Smooth muscle cell (in vitro differentiated cells): Measurements from ENCODE around the gene STIM2. TPM values are rescaled to one million over a fixed set of nuclear protein-coding genes. Genes with fewer than 3 reads are reported as not detected.

Experiments used
- DNase-seq: peaks from one replicate; lab custom pipeline; 2025; ENCODE audit not compliant: unreplicated experiment; lab: John Stamatoyannopoulos, UW
- H2AFZ ChIP-seq: fragments of 200-600 bp; sonication (generic); 2 replicates; pipeline ENCODE4 v1.6.0; 2016; ENCODE audit warnings: antibody characterized with exemption, low read depth, mild to moderate bottlenecking
- H3F3A ChIP-seq: fragments of 200-600 bp; sonication (generic); 2 replicates; pipeline ENCODE4 v1.6.0; 2017; ENCODE audit warnings: antibody characterized with exemption, low read depth
- H3K27ac ChIP-seq: fragments of 200-600 bp; sonication (generic); 2 replicates; pipeline ENCODE4 v1.5.1; 2016; ENCODE audit warnings: low read depth, mild to moderate bottlenecking
- H3K27me3 ChIP-seq: fragments of 200-600 bp; sonication (generic); 2 replicates; pipeline ENCODE4 v1.6.1; 2016; ENCODE audit warnings: low read depth, mild to moderate bottlenecking
- H3K36me3 ChIP-seq: fragments of 200-600 bp; sonication (generic); 2 replicates; pipeline ENCODE4 v1.5.1; 2016; ENCODE audit warnings: low read depth
- H3K4me1 ChIP-seq: fragments of 200-600 bp; sonication (generic); 2 replicates; pipeline ENCODE4 v1.5.1; 2016; ENCODE audit warnings: low read depth
- H3K4me2 ChIP-seq: fragments of 200-600 bp; sonication (generic); 2 replicates; pipeline ENCODE4 v1.6.0; 2016; ENCODE audit warnings: mild to moderate bottlenecking
- H3K4me3 ChIP-seq: fragments of 200-600 bp; sonication (generic); 2 replicates; pipeline ENCODE4 v1.5.1; 2016; ENCODE audit warnings: mild to moderate bottlenecking
- H3K79me2 ChIP-seq: fragments of 200-600 bp; sonication (generic); 2 replicates; pipeline ENCODE4 v1.6.0; 2016; ENCODE audit warnings: low read depth, mild to moderate bottlenecking
- H3K9ac ChIP-seq: fragments of 200-600 bp; sonication (generic); 2 replicates; pipeline ENCODE4 v1.6.0; 2016; ENCODE audit warnings: low read depth
- H3K9me3 ChIP-seq: fragments of 200-600 bp; sonication (generic); replicated peaks from 2 replicates; pipeline ENCODE4 v1.5.1; 2016; ENCODE audit warnings: low read depth
- H4K20me1 ChIP-seq: fragments of 200-600 bp; sonication (generic); 2 replicates; pipeline ENCODE4 v1.6.0; 2016; ENCODE audit warnings: low read depth
- CTCF ChIP-seq: fragments of 200-600 bp; sonication (generic); IDR thresholded peaks from 2 replicates; pipeline ENCODE4 v1.5.1; 2017; ENCODE audit warnings: borderline replicate concordance, mild to moderate bottlenecking, antibody characterized with exemption; ENCODE audit not compliant: insufficient read depth, poor library complexity, severe bottlenecking
- WGBS: methylation state at CpG from one replicate; pipeline ENCODE4 v1.1.7; 2016; ENCODE audit warnings: low lambda C conversion rate; 5-methylcytosine and 5-hydroxymethylcytosine counted together
- polyA plus RNA-seq: library from polyadenylated mRNA; unstranded; fragments of >200 nt; fragmentation: Nextera tagmentation; extraction: Ambion mirVana; gene quantifications from 2 replicates; pipeline ENCODE4 v1.2.1, GENCODE V29; 2016
- total RNA-seq: library from RNA; depleted of rRNA; stranded (reverse); fragments of >200 nt; gene quantifications from 2 replicates; pipeline ENCODE4 v1.2.3, GENCODE V29; 2014

STIM2 gene
- total and polyA plus RNA-seq, 2 experiments from 2014 or later: 31.0 to 69.0 TPM

GRCh38 chr4:27018076-27018475 lies 157.4 kb downstream of the STIM2 start:
- Histone ChIP-seq H4K20me1 (no peaks in the 10 kb centered on the region), H3K36me3 (peaks cover 6% of the 10 kb centered on the region), H3K27ac (no peak overlapping the region), H3F3A (no peaks in the 10 kb centered on the region), H3K27me3 (no peaks in the 10 kb centered on the region), H3K4me2 (no peak overlapping the region), H2AFZ (no peak overlapping the region), H3K79me2 (peaks cover 15% of the 10 kb centered on the region), H3K9ac (no peak overlapping the region), H3K9me3 (no peaks in the 10 kb centered on the region), H3K4me1 (no peaks in the 10 kb centered on the region), H3K4me3 (no peak overlapping the region)
- TF ChIP-seq CTCF: no peak
- DNase-seq: no peak
- 97% methylated on average over 5 of the region's 5 CpGs for WGBS

GRCh38 chr4:27018910-27019309 lies 158.3 kb downstream of the STIM2 start:
- H3K9me3 ChIP-seq: no peaks in the 10 kb centered on the region
- TF ChIP-seq CTCF: no peak
- DNase-seq: no peak
- H2AFZ ChIP-seq: no peak overlapping the region
- no peak overlapping the region for H3K9ac ChIP-seq
- H3K27ac ChIP-seq: no peak overlapping the region
- no peaks in the 10 kb centered on the region for H3K27me3 ChIP-seq
- peaks cover 15% of the 10 kb centered on the region for H3K79me2 ChIP-seq
- no peak overlapping the region for H3K4me2 ChIP-seq
- H4K20me1 ChIP-seq: no peaks in the 10 kb centered on the region
- WGBS: 94% methylated on average over 1 of the region's 1 CpG
- no peaks in the 10 kb centered on the region for H3F3A ChIP-seq
- peaks cover 6% of the 10 kb centered on the region for H3K36me3 ChIP-seq
- no peak overlapping the region for H3K4me3 ChIP-seq
- no peaks in the 10 kb centered on the region for H3K4me1 ChIP-seq

GRCh38 chr4:27019766-27020165 lies 159.1 kb downstream of the STIM2 start:
- no peaks in the 10 kb centered on the region for H3K27me3 ChIP-seq
- WGBS: 100% methylated on average over 1 of the region's 1 CpG

More at GRCh38 chr4:27019766-27020165, 159.1 kb downstream of the STIM2 start:
- no peak overlapping the region for H3K4me3 ChIP-seq
- no peak overlapping the region for H3K27ac ChIP-seq
- no peaks in the 10 kb centered on the region for H3K4me1 ChIP-seq
- no peaks in the 10 kb centered on the region for H3K9me3 ChIP-seq
- DNase-seq: no peak
- no peak overlapping the region for H3K4me2 ChIP-seq
- H3K79me2 ChIP-seq: peaks cover 12% of the 10 kb centered on the region
- no peaks in the 10 kb centered on the region for H4K20me1 ChIP-seq
- peaks cover 6% of the 10 kb centered on the region for H3K36me3 ChIP-seq
- H3K9ac ChIP-seq: no peak overlapping the region
- no peak overlapping the region for H2AFZ ChIP-seq
- H3F3A ChIP-seq: no peaks in the 10 kb centered on the region
- no peak for TF ChIP-seq CTCF
